Activated naive CD4-positive, alpha-beta T cell treated with anti-CD3 and anti-CD28 coated beads, Interleukin-2, amount 50 U/mL, for 72 hours (primary cell): ENCODE measurements around the gene OSCP1. TPM values are rescaled to one million over a fixed set of nuclear protein-coding genes. Genes with fewer than 3 reads are reported as not detected.
A peak's percentile ranks its signal among the peaks of the same experiment; 100 is the strongest.

ENCODE experiments used
- ATAC-seq, 2 donors: fragments of 150-1000 bp; cut with Tn5 transposase; 2 replicates each; pipeline ENCODE4 v1.10.0; 2021; ENCODE audit warnings: mild to moderate bottlenecking in 2 of 2, moderate library complexity in 2 of 2
- DNase-seq, 2 donors: peaks; one replicate each; pipeline ENCODE4 v3.0.0; 2021 to 2022; ENCODE audit warnings: low spot score in 2 of 2
- H3K27ac Mint-ChIP-seq, 2 donors: one replicate each; pipeline ENCODE4 v1.8.0; 2022; ENCODE audit warnings: mild to moderate bottlenecking in 2 of 2, mixed read lengths in 2 of 2
- H3K36me3 Mint-ChIP-seq, 2 donors: one replicate each; pipeline ENCODE4 v1.8.0; 2022; ENCODE audit warnings: mixed read lengths in 2 of 2
- H3K9me3 Mint-ChIP-seq, 2 donors: one replicate each; pipeline ENCODE4 v1.8.0; 2022; ENCODE audit warnings: mixed read lengths in 2 of 2
- total RNA-seq, 2 donors: library from RNA; stranded (reverse); gene quantifications; one replicate each; pipeline ENCODE4 v1.2.3, GENCODE V29; 2022

OSCP1 gene
- total RNA-seq, 2 donors from 2014 or later = 1.6 to 4.8 TPM

DNA sequence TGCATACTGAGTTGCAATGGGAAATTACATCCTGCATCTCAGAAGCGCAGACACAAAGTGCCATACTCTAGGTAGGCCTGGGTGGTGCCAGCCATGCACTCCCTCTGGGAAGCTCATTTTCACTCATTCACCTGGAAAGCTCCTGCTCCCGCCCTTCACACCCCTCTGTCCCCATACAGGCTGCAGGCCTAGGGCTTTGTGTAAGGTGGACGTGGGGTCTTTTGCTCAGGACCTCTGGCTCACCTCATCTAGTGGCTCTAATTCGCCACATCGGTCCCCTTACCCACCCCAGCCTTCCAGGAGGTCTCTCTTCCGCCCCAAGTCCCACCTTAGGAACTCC lies 13.2 kb upstream of the OSCP1 start:
- peaks cover 27 to 30% of the 10 kb centered on the region in 2 donors for H3K36me3 Mint-ChIP-seq
- no peak for DNase-seq
- no peaks in the 10 kb centered on the region for H3K9me3 Mint-ChIP-seq
- peak overlapping the region; percentile 96 for H3K27ac Mint-ChIP-seq
- ATAC-seq = no peak

DNA sequence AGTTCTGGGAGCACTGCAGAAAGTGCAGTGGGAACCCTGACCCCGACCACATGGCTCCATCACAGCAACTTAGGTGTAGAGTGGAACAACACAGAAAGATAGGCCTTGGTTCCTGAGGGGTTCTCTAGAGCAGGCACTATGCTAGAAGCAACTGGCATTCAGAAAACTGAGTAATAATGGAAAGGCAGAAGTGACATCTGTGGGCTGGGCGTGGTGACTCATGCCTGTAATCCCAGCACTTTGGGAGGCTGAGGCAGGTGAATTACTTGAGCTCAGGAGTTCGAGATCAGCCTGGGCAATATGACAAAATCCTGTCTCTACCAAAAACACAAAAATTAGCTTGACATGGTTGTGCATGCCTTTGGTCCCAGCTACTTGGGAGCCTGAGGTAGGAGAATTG lies 8.7 kb upstream of the OSCP1 start:
- ATAC-seq (peak; percentile 91 to 98), DNase-seq (peak in 1 of 2 donors; percentile 49)
- Mint-ChIP-seq H3K9me3 (no peaks in the 10 kb centered on the region), H3K36me3 (peaks cover 40 to 42% of the 10 kb centered on the region in 2 donors), H3K27ac (peak overlapping the region; percentile 91 to 93)

DNA sequence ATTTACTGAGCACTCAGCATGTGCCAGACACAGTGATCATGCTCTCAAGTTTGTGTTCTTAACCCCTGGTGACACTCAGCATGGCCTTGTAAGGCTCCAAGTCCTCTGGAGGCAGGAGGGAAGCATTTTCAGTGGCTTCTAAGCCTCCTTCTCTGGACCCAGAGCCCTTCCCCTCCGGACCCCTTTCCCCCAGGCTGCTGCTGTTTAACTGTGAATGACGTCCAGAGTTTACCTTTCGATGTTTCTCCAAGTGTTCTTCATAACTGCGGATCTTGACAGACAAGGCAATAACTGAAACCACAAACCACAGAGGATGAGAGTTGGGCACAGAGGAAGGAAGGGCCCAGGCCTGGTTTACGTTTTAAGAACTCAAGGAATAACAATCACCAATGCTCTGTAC lies 7.4 kb upstream of the OSCP1 start:
- Mint-ChIP-seq H3K36me3 (peaks cover 34 to 35% of the 10 kb centered on the region in 2 donors), H3K27ac (peak overlapping the region; percentile 73 to 91), H3K9me3 (no peaks in the 10 kb centered on the region)
- DNase-seq = no peak
- peak in 1 of 2 donors; percentile 29 for ATAC-seq

DNA sequence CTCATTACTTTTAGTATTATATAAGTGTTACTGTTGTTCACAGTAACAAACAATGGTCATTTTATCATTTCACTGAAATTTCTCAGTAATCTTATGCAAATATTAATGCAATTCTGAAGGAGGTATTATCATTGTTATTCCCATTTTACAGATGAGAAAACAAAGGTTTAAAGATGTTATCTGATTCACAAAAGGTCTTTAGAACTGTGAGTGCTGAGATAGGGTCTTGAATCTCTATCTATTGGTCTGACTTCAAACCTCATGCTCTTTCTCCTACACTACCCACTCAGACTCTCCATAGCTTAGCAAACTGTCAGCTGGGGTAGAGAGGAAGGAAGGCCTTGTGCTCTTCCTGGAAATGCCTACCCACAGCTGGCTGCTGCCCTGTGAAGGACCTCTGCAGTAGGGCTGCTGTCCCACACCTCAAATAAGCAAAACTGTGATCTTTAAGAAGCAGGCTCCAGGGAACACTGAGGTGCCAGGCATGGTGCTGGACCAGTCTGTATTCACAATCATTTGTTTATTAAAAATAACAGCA lies 6.2 kb upstream of the OSCP1 start:
- H3K9me3 Mint-ChIP-seq = no peaks in the 10 kb centered on the region
- H3K27ac Mint-ChIP-seq = no peak overlapping the region
- DNase-seq = no peak
- ATAC-seq = no peak
- peaks cover 29 to 35% of the 10 kb centered on the region in 2 donors for H3K36me3 Mint-ChIP-seq

DNA sequence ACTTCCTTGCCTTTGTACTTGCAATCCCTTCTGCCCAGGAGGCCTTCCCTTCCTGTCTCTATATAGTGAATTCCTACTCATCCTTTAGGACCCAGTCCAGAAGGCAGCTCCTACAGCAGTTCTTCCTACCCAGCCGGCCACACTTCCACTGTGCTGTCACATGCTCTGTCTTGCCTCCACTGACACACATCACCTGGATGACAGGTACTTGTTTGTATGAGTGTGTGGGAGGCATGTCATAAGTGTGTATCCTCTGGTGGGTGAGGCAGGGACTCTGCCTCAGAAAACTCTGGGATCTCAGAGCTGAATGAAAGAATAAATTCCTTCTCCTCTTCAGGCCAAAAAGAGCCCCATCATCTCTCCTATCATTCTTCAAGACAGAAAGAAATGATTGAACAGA lies 5.1 kb upstream of the OSCP1 start:
- ATAC-seq (no peak), DNase-seq (no peak)
- H3K27ac Mint-ChIP-seq = peak overlapping the region in 1 of 2 donors; percentile 50
- H3K9me3 Mint-ChIP-seq = no peaks in the 10 kb centered on the region
- H3K36me3 Mint-ChIP-seq = peaks cover 22 to 26% of the 10 kb centered on the region in 2 donors

DNA sequence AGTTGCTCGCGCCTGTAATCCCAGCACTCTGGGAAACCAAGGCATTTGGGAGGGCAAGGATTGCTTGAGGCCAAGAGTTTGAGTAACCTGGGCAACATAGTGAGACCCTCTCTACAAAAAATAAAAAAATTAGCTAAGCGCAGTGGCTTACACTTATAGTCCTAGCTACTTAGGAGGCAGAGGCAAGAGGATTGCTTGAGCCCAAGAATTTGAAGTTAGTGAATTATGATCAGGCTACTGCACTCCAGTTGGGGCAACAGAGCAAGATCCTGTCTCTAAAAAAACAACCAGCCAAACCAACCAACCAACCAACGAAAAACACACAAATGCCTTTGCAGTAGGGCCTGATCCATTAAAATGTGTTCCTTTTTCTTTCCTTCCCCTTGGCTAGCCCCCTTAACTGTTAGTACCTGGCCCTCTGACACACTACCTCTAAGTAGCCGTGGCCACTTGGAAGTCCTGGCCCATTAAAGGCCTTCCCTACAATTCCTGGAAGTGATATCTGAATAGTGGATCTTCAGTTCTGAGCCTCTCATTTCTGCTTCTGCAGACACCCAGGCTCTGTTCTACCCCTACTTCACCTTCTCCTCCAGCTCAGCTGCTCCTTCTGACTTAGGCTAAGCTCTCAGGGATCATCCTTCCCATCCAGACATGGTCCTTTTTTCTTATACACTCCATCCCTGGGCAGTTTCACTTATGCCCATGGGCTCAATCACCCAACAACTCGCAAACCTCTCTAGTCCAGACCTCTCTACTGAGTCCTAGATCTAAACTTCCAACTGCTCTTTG lies 3.5 kb upstream of the OSCP1 start:
- Mint-ChIP-seq H3K36me3 (peaks cover 19 to 21% of the 10 kb centered on the region in 2 donors), H3K27ac (no peak overlapping the region), H3K9me3 (no peaks in the 10 kb centered on the region)
- DNase-seq = no peak
- no peak for ATAC-seq

DNA sequence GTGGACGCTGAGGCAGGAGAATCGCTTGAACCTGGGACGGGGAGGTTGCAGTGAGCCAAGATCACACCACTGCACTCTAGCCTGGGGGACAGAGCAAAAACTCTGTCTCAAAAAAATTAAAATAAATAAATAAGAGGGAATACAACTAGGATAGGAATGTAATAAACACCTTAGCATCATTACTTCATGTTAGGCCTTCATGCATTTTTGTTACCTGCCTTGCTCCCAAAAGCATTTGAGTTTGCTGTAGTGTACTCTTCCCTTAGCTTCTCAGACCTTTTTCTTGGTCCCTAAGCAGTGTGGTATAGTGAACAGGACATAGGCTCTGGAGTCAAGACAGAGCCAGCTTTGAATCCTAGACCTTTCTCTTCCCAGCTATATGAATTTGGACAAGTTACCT lies 2.8 kb upstream of the OSCP1 start:
- no peak for ATAC-seq
- Mint-ChIP-seq H3K36me3 (peaks cover 14 to 17% of the 10 kb centered on the region in 2 donors), H3K9me3 (no peaks in the 10 kb centered on the region), H3K27ac (no peak overlapping the region)
- no peak for DNase-seq

DNA sequence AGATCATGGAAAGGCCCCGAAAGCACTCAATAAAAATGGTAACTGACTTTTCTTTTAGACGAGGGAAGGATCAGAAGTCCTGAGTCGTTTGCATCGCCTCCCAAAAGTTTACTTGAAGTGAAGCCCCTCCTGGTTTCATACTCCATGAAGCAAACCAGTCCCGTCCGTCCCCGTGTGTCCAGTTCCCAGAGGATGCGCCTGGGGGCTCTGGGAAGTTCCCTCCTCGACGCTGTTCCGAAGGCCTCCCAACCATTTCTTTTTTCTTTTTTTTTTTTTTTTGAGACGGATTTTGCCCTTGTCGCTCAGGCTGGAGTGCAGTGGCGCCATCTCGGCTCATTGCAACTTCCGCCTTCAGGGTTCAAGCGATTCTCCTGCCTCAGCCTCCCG lies 661 bp upstream of the OSCP1 start:
- no peak for DNase-seq
- no peak for ATAC-seq
- Mint-ChIP-seq H3K36me3 (peaks cover 8 to 9% of the 10 kb centered on the region in 2 donors), H3K27ac (peak overlapping the region; percentile 92 to 93), H3K9me3 (no peaks in the 10 kb centered on the region)

DNA sequence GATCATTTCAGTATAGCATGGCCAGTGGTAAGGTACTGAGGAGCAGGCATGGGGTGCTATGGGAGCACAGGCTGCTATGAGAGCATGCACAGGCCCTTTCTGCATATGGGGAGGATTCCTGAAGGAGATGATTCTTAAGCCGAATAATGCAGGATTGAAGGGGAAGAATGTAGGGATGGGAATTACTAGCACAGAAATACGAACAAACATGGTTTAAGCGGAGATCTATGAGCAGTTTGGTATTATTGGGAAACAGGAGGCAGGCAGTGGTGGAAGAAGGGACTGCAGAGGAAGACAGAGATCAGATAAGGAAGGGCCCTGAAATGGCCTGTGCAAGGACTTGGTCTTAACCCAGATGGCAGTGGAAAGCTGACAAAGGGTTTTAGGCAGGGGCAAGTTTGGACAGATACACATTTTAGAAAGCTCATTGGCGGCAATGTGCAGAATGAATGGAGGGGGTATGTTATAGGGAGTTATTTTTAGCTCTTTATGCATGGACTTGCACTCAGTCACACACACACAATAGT lies 1.7 kb downstream of the OSCP1 start:
- Mint-ChIP-seq H3K27ac (no peak overlapping the region), H3K9me3 (no peaks in the 10 kb centered on the region), H3K36me3 (no peaks in the 10 kb centered on the region)
- DNase-seq = no peak
- ATAC-seq = no peak

DNA sequence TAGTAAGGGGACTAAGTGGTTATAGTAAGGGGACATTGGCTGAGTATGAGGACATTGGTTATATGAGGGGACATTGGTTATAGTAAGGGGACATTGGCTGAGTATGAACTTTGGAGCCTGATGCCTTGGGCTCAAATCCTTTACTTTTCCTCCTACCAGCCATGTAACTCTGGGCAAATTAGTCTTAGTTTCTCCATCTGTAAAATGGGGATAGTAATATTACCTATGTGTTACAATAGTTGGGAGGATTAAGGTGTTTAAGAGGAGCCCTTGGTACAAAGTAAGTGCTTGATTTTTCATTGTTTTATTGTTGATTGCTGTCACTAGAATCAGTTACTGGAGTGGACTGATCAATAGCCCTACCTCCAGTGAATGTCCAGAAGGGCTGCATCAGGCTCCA lies 2.8 kb downstream of the OSCP1 start:
- no peaks in the 10 kb centered on the region for H3K9me3 Mint-ChIP-seq
- no peaks in the 10 kb centered on the region for H3K36me3 Mint-ChIP-seq
- DNase-seq = no peak
- H3K27ac Mint-ChIP-seq = no peak overlapping the region
- ATAC-seq = no peak

DNA sequence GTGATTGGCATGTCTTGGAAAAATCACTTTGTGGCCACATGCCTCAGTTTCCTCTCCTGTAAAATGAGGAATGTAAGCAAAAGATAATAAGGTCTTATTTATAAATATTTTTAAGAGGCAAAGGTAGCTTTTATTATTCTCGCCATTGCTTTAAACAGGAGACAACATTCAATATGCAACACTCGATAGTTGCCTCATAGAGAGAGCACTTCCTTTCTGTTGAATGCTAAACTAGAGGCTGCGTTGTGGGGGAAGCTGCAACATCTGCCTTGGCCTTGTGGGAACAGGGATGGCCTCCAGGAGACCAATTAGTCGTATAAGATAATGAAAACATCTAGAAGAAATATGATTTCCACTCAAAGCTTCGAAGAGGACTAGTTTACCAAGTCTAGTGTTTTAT lies 3.5 kb downstream of the OSCP1 start:
- ATAC-seq (no peak), DNase-seq (no peak)
- no peaks in the 10 kb centered on the region for H3K9me3 Mint-ChIP-seq
- H3K27ac Mint-ChIP-seq = no peak overlapping the region
- no peaks in the 10 kb centered on the region for H3K36me3 Mint-ChIP-seq

DNA sequence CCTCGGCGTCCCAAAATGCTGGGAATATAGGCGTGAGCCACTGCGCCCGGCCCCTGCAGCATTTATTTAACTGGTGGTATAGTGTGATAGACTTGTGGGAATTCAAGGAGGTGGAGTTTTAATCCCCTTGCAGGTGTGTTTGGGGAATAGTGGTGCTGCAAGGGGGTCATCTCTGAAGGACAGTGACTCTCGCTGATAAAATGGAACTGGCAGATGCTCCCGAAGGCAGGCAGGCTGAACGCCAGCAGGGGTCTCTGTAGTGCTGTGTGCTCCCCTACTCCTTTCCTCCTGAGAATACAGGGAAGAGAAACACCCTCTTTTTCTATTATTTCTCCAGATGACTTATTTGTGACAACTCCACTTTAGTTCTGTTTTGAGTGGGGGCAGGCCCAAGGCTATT lies 4.0 kb downstream of the OSCP1 start:
- Mint-ChIP-seq H3K27ac (no peak overlapping the region), H3K36me3 (no peaks in the 10 kb centered on the region), H3K9me3 (no peaks in the 10 kb centered on the region)
- no peak for ATAC-seq
- peak in 1 of 2 donors; percentile 17 for DNase-seq

DNA sequence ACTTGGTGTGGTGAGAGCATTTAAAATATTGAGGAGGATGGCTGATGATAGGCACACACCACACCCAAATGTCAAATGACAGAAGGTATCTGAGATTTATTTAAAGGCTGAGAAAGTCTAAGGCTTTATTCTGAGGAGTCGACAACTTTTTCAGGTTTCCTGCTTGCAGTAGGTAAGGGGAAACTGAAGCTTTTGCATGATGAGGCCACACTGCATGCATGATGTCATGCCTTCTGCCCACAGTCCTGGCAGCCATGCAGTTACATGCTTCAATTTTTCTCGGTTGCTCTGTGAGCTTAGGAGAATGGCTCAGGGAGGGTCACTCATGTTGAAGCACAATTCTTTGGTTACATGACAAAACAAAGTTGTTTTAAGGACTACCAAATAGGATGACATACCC lies 7.0 kb downstream of the OSCP1 start:
- ATAC-seq = no peak
- Mint-ChIP-seq H3K9me3 (no peaks in the 10 kb centered on the region), H3K27ac (no peak overlapping the region), H3K36me3 (no peaks in the 10 kb centered on the region)
- no peak for DNase-seq

DNA sequence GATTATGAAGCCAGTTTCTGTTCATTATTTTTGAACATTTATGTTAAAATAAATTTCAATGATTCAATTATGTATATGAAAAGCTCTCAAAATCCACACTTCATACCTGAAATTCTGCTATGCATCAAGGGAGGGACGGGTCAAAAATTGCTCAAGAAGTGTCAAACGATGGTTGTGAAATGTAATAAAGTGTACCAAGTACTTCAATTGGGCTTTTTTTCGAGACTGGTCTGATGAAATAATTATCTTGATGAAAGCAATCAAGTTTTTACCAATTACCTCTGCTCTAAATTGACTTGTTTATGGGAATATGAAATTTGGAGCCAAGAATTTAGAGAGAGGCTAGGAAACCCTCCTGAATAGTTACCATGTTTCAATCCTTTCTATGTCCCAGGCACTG lies 7.9 kb downstream of the OSCP1 start:
- DNase-seq (no peak), ATAC-seq (no peak)
- Mint-ChIP-seq H3K36me3 (no peaks in the 10 kb centered on the region), H3K9me3 (no peaks in the 10 kb centered on the region), H3K27ac (no peak overlapping the region)

DNA sequence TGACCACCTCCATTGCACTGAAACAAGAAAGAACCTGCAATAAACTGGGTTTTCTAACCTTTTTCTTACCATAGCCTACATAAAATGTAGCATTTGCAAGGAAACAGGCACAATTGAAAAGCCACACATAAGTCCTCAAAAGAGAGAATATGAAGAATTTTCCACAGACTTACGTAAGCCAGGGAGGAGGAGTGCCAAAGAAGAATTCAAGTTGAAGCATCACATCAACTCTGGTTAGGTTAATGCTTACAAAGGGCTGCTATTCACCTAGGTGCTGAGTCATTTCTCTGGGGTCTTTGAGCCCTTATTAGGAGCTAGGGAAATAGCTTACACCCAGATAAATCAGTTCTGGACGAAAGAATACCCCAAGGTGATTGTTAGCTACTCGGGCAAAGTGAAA lies 9.6 kb downstream of the OSCP1 start:
- ATAC-seq (no peak), DNase-seq (no peak)
- Mint-ChIP-seq H3K9me3 (no peaks in the 10 kb centered on the region), H3K27ac (peak overlapping the region in 1 of 2 donors; percentile 41), H3K36me3 (no peaks in the 10 kb centered on the region)

DNA sequence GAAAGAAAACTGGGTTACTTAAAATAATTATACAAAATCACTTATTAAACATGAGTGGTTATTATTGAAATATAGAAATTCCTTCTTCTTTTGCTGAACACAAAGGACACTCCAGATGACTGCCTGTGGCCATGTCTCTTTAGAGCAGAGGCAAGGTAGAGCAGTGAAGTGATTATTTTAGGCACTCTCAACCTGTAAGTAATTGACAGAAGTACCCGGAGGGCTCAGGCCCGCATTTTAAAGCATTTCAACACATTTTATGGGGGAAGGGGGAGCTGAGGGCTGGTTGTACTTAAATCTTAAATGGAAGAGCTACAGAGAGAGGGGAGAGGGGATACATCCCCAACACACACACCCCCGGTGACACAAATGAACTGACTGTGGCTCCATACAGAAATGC lies 10.2 kb downstream of the OSCP1 start:
- Mint-ChIP-seq H3K27ac (peak overlapping the region in 1 of 2 donors; percentile 41), H3K36me3 (no peaks in the 10 kb centered on the region), H3K9me3 (no peaks in the 10 kb centered on the region)
- no peak for DNase-seq
- ATAC-seq = no peak

DNA sequence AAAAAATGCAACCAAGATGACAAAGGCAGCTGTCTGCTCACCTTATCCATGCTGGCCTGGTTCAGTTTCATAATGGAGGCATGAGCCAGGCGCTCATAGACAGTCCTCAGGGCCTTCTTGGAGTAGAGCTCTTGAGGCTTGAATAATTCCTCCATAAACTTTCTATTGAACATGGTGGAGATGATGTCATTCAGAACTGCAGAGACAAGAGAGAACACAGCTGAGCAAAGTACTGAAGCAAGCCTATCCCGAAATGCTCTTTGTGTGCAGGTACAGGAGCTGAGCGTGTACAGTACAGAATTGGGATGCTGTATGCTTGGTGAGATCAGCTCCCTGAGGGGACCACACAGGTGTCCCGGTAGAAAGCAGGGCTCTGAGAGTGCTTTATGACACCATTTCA lies 11.5 kb downstream of the OSCP1 start:
- DNase-seq = no peak
- ATAC-seq = no peak
- Mint-ChIP-seq H3K9me3 (no peaks in the 10 kb centered on the region), H3K27ac (no peak overlapping the region), H3K36me3 (no peaks in the 10 kb centered on the region)

DNA sequence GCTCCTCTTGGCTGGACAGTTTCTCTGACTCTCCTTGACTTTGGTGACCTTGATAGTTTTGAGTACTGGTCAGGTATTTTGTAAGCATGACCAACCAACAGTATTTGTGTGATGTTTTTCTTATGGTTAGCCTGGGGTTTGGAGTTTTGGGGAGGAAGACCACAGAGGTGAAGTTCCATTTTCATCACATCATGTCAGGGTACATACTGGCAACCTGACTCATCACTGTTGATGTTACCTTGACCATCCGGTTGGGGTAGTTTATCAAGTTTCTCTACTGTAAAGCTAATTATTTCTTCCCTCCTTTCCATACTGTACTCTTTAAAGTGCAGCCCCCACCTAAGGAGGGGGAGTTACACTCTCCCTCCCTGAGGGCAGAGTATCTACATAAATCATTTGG lies 13.4 kb downstream of the OSCP1 start:
- no peak for DNase-seq
- Mint-ChIP-seq H3K27ac (no peak overlapping the region), H3K36me3 (no peaks in the 10 kb centered on the region), H3K9me3 (no peaks in the 10 kb centered on the region)
- ATAC-seq = no peak
